SHP77 (cell line): ENCODE data around the gene TNIP2.
"Not testable (repeated sequence)": the region's sequence is repeated elsewhere in the genome, so short reads cannot be mapped to it uniquely, and the experiment has no call there.

Experiments used
- DNase-seq, 2 experiments: peaks; one replicate each; lab custom pipeline; 2025; lab: John Stamatoyannopoulos, UW

The TNIP2 gene

GRCh38 chr4:2768124-2768523 is 12.0 kb upstream of the TNIP2 start:
- no peak for DNase-seq

- DNase-seq = no peak
Measured at GRCh38 chr4:2767705-2768074, 11.6 kb upstream of the TNIP2 start.

GRCh38 chr4:2767046-2767704 is 11.0 kb upstream of the TNIP2 start:
- no peak for DNase-seq

GRCh38 chr4:2765832-2766526 is 9.8 kb upstream of the TNIP2 start:
- no peak for DNase-seq

- DNase-seq = no peak
Measured at GRCh38 chr4:2763511-2763967, 7.4 kb upstream of the TNIP2 start.

GRCh38 chr4:2762486-2763370 is 6.6 kb upstream of the TNIP2 start:
- not testable (repeated sequence) for DNase-seq

- no peak for DNase-seq
Measured at GRCh38 chr4:2762048-2762447, 5.9 kb upstream of the TNIP2 start.

GRCh38 chr4:2761035-2761923 is 5.1 kb upstream of the TNIP2 start:
- DNase-seq = peak in 1 of 2 experiments; percentile 18

- no peak for DNase-seq
Measured at GRCh38 chr4:2757426-2757825, 1.3 kb upstream of the TNIP2 start.

- DNase-seq = no peak
Measured at GRCh38 chr4:2756691-2757350, 685 bp upstream of the TNIP2 start.

GRCh38 chr4:2754848-2755819 is 1.0 kb downstream of the TNIP2 start:
- no peak for DNase-seq

GRCh38 chr4:2753436-2753835 is 2.7 kb downstream of the TNIP2 start:
- no peak for DNase-seq

- no peak for DNase-seq
Measured at GRCh38 chr4:2750719-2751605, 5.2 kb downstream of the TNIP2 start.

- no peak for DNase-seq
Measured at GRCh38 chr4:2746891-2747695, 9.0 kb downstream of the TNIP2 start.

- no peak for DNase-seq
Measured at GRCh38 chr4:2745981-2746806, 9.9 kb downstream of the TNIP2 start.

- DNase-seq = no peak
Measured at GRCh38 chr4:2745516-2745915, 10.6 kb downstream of the TNIP2 start.
